ENCODE results near the gene OSBPL5. TPM values are rescaled to one million over a fixed set of nuclear protein-coding genes. Genes with fewer than 3 reads are reported as not detected.

The OSBPL5 gene
- total RNA-seq, 2 experiments from 2014 or later, result 0.63 to 2.7 TPM

DNA sequence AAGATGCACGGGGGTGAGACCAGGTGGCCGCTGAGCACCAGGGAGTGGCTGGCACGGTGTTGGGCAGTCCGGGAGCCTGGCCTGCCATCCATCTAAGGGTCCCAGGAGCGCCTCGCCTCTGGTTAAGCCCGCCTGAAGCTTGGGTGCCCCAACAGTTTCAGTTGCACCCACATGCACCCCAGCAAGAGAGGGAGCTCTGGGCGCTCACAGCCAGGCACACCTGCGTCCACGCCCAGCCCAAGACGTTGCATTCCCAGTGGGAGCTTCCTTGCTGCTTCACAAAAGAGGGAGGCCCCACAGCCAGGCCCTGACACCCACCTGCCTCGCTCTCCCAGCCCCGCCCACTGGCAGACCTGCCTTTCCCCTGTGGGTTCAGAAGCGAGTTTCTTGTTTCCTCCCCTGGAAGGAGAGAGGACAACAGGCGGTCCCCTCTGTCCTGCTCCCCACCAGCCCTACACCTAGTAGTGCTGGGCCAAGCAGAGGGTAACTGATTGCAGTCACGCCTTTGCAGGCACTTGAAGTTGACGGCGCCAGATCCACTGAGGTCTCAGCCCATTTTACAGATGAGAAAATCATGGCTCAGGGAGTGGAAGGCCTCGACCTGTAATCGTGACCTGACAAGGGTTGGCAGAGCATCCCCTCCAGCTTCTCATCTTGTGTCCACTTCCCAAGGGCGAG is 35.4 kb downstream of the OSBPL5 start:
- Histone ChIP-seq H3K9me3 (ENCODE audit: low read length) (no peaks in the 10 kb centered on the region), H2AFZ (ENCODE audit: low read length) (no peak overlapping the region), H3K9me2 (ENCODE audit: insufficient read depth, low read length) (no peaks in the 10 kb centered on the region), H3K4me2 (ENCODE audit: low read length) (no peak overlapping the region), H4K20me1 (ENCODE audit: insufficient read depth, low read length) (no peaks in the 10 kb centered on the region), H3K27ac (ENCODE audit: low read depth, low read length, poor library complexity, severe bottlenecking) (no peak overlapping the region), H3K36me3 (ENCODE audit: insufficient read depth, low read length) (no peaks in the 10 kb centered on the region), H3K4me3 (ENCODE audit: low read depth, low read length, poor library complexity, severe bottlenecking) (no peak overlapping the region), H3K79me2 (ENCODE audit: insufficient read depth, low read depth, low read length) (no peaks in the 10 kb centered on the region), H3K4me1 (ENCODE audit: insufficient read depth, low read length, poor library complexity, severe bottlenecking) (no peaks in the 10 kb centered on the region)
- ChIA-PET POLR2A (no interaction called here), CTCF (ENCODE audit: unreplicated experiment) (no interaction called here)
- intact Hi-C loops (cut with micrococcal nuclease; ENCODE audit: unreplicated experiment), result no loop called here
- no peak for DNase-seq (ENCODE audit: low spot score)
- BruUV-seq (replicated peaks), result no TSS peak
- TF ChIP-seq, protein P1, sequence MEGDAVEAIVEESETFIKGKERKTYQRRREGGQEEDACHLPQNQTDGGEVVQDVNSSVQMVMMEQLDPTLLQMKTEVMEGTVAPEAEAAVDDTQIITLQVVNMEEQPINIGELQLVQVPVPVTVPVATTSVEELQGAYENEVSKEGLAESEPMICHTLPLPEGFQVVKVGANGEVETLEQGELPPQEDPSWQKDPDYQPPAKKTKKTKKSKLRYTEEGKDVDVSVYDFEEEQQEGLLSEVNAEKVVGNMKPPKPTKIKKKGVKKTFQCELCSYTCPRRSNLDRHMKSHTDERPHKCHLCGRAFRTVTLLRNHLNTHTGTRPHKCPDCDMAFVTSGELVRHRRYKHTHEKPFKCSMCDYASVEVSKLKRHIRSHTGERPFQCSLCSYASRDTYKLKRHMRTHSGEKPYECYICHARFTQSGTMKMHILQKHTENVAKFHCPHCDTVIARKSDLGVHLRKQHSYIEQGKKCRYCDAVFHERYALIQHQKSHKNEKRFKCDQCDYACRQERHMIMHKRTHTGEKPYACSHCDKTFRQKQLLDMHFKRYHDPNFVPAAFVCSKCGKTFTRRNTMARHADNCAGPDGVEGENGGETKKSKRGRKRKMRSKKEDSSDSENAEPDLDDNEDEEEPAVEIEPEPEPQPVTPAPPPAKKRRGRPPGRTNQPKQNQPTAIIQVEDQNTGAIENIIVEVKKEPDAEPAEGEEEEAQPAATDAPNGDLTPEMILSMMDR (conservative IDR thresholded peaks at IDR 0.05; ENCODE audit: low read length), result no peak
- no peak for TF ChIP-seq EZH2phosphoT487 (IDR thresholded peaks at IDR 0.05; ENCODE audit: borderline replicate concordance, low read depth, low read length)

- H3K36me3 ChIP-seq (ENCODE audit: insufficient read depth, low read length), result no peaks in the 10 kb centered on the region
- no peak for TF ChIP-seq EZH2phosphoT487 (IDR thresholded peaks at IDR 0.05; ENCODE audit: borderline replicate concordance, low read depth, low read length)
- TF ChIP-seq, protein P1 (conservative IDR thresholded peaks at IDR 0.05; ENCODE audit: low read length), result no peak
- H3K4me2 ChIP-seq (ENCODE audit: low read length), result no peak overlapping the region
- no peaks in the 10 kb centered on the region for H3K4me1 ChIP-seq (ENCODE audit: insufficient read depth, low read length, poor library complexity, severe bottlenecking)
- intact Hi-C loops (cut with micrococcal nuclease; ENCODE audit: unreplicated experiment), result no loop called here
- no peaks in the 10 kb centered on the region for H3K79me2 ChIP-seq (ENCODE audit: insufficient read depth, low read depth, low read length)
- no peaks in the 10 kb centered on the region for H3K9me3 ChIP-seq (ENCODE audit: low read length)
- no peaks in the 10 kb centered on the region for H4K20me1 ChIP-seq (ENCODE audit: insufficient read depth, low read length)
- no peak for DNase-seq (ENCODE audit: low spot score)
- no peaks in the 10 kb centered on the region for H3K9me2 ChIP-seq (ENCODE audit: insufficient read depth, low read length)
- CTCF ChIA-PET (ENCODE audit: unreplicated experiment), result no interaction called here
- no peak overlapping the region for H3K27ac ChIP-seq (ENCODE audit: low read depth, low read length, poor library complexity, severe bottlenecking)
- no peak overlapping the region for H2AFZ ChIP-seq (ENCODE audit: low read length)
- no TSS peak for BruUV-seq (replicated peaks)
- no peak overlapping the region for H3K4me3 ChIP-seq (ENCODE audit: low read depth, low read length, poor library complexity, severe bottlenecking)
- POLR2A ChIA-PET, result no interaction called here
Measured at GRCh38 chr11:3129181-3129590, 35.9 kb downstream of the OSBPL5 start.

DNA sequence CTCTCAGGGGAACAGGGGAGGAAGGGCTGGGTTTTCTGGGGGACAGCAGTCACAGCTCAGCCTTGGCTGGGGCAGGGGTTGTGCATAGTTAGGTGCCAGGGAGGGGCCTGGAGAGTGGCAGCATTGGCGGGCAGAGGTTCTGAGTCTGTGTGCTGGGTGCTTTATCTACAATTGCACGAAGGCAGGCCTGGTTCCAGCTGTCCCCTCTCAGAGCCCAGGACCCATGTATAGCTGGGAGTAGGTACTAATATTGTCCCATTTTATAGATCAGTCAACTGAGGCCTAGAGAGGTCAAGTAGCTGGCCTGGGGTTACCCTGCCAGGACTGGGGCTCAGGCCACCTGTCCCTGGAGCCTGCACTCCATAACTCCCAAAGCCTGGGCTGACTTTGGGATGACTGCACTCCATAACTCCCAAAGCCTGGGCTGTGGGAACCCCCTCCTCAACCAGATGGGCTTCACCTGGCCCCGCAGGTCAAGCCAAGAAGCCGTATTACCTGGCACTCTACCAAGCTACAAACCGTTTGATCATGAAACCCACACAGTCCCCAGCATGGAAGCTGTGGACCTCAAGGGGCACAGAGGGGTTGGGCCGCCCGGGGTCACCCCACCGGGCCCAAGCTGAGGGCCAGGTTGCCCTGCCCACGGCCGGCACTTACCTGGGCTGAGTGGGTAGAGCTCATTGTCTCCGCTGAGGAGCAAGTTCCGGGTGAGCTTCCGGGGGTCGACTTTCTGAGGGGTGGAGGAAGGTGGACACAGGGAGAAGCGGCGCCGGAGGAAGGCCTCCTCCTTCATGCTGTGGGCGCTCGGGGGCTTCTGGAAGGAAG is 36.5 kb downstream of the OSBPL5 start:
- Histone ChIP-seq H3K9me2 (ENCODE audit: insufficient read depth, low read length) (no peaks in the 10 kb centered on the region), H3K9me3 (ENCODE audit: low read length) (no peaks in the 10 kb centered on the region), H3K36me3 (ENCODE audit: insufficient read depth, low read length) (no peaks in the 10 kb centered on the region), H3K27ac (ENCODE audit: low read depth, low read length, poor library complexity, severe bottlenecking) (no peak overlapping the region), H3K4me1 (ENCODE audit: insufficient read depth, low read length, poor library complexity, severe bottlenecking) (no peaks in the 10 kb centered on the region), H2AFZ (ENCODE audit: low read length) (no peak overlapping the region), H3K79me2 (ENCODE audit: insufficient read depth, low read depth, low read length) (no peaks in the 10 kb centered on the region), H3K4me2 (ENCODE audit: low read length) (no peak overlapping the region), H3K4me3 (ENCODE audit: low read depth, low read length, poor library complexity, severe bottlenecking) (no peak overlapping the region), H4K20me1 (ENCODE audit: insufficient read depth, low read length) (no peaks in the 10 kb centered on the region)
- no peak for TF ChIP-seq EZH2phosphoT487 (IDR thresholded peaks at IDR 0.05; ENCODE audit: borderline replicate concordance, low read depth, low read length)
- TF ChIP-seq, protein P1 (conservative IDR thresholded peaks at IDR 0.05; ENCODE audit: low read length), result no peak
- DNase-seq (ENCODE audit: low spot score), result no peak
- CTCF ChIA-PET (ENCODE audit: unreplicated experiment), result no interaction called here
- intact Hi-C loops (cut with micrococcal nuclease; ENCODE audit: unreplicated experiment), result no loop called here
- BruUV-seq (replicated peaks), result no TSS peak
- POLR2A ChIA-PET, result no interaction called here

All from OCI-LY7 (cell line).